NCI-H526 treated with DMSO at 0.1 percent for 48 hours (cell line): Measurements from ENCODE around the gene NEK6.

ENCODE experiments used
- DNase-seq: peaks from one replicate; lab custom pipeline; 2025; lab: John Stamatoyannopoulos, UW

Gene NEK6

DNA sequence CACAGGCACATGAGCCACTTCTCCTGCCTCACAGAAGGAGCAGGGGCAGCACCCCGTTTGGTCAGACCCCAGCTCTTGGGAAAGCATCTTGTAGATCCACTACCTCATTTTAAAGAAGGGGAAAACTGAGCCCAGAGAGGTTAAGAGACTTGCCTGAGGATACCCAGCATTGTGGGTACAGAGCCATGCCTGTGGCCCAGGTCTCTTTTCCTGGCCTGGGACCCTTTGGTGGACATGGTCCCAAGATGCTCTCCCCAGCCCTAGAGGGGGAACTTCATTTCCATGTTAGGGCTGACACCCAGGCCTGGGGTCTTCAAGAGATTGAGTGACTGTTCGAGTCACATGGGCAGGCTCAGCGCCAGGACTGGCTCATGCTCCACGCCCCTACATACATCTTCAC lies 64.2 kb downstream of the NEK6 start:
- DNase-seq, result no peak

DNA sequence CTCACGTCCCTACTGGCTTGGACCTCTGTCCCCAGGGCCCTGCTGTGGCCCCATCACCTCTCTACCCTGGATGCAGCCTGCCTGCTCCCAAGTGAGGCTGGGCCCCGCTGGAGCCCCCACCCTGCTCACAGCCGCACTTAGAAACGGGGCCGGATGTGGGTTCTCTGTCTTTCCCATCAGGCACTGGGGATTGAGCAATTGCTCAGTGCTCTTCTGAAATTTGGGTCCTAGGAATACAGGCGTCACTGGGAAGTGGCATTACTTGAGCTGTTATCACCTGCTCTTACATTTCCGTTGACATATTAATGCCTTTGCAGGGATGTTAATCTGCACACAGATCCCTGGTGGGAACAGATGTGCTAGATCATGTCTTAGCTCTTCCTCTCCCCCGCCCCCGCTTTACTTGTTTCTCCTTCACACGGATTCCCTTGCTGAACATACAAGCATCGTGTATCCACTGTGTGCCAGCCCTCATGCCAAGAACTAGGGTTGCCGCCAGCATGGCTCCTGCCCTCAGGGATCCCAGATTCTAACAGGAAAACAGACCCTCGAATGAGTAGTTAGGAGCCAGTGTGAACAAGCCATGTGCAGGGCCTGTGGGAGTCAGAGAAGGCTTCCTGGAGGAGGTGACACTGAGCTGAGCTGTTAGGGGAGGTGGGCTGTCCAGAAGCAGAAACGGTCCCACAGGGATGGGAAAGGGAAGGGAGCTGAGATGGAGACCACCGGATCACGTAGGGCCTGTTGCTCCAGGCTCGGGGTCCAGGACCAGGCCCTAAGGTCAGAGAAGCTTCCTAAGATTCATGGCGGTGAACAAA lies 65.1 kb downstream of the NEK6 start:
- DNase-seq, result no peak

DNA sequence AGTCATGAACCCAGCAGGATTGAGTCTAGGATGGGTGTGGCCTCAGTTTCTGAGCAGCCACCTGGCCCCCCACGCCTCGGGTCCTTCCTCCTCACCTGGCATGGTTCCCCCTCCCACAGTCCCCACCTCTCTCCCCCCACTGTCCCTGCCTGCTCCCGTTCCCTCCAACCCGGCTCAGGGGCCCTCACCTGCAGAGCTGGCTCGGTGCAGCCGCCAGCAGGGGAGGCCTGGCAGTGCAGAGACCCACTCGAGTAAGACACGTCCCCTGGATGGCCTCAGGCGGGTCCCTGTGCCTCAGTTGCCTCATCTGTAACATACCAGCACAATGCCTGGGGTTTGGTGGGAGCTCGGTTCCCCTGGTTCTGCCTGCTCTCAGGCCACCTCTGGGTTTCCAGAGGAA lies 66.2 kb downstream of the NEK6 start:
- no peak for DNase-seq

DNA sequence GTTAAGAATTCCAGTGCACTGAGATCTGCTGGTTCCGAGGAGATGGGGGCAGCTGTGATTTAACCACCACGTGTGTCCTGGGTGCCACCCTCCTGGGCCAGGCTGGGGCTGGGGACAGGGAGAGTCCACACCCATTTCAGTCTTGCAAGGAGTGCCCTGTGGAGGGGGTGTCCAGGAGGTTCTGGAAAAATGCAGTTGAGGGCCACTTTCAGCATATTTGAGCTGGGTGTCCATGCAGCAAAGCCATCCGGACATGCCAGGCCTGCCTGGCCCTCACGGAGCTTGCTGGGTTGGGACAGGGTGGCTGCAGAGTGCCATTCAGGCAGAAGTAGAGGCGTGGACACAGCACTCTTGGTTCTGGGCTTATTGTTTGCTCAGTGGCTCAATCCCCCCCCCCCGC lies 68.1 kb downstream of the NEK6 start:
- no peak for DNase-seq

DNA sequence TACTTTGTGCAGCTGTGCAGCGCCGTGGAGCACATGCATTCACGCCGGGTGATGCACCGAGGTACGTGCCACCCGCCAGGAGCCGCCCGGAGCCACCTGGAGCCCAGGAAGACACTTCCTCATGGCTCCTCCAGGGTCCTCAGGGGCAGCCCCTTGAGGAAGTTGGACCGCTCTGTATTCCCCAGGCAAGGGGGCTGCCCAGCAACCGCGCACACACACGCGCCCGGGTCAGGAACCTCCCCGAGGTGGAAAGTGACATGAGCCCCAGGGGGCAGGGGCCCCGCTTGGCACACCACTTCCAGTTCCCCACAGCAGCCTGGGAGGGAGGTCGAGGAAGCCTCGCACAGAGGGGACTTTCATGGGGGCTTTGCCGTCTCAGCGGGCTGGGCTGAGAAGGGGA lies 68.6 kb downstream of the NEK6 start:
- no peak for DNase-seq

DNA sequence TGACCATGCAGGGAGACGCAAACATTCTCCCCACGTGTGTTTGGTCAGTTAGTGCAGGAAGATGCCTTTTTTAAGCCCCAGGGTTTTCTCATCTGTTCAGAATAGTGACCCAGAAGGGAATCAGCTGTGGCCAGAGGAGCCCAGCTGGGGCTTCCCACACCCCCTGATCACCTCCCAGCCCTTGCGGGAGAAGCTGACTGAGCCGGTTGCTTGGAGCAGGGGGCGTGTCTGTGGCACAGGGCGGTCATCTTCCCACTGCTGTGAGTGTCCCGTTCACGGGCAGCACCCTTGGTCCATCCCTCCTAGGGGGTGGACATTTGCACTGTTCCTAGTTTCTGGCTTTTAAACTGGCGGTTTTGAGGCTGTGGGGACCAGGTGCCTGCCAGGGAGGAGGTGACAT lies 69.7 kb downstream of the NEK6 start:
- no peak for DNase-seq

DNA sequence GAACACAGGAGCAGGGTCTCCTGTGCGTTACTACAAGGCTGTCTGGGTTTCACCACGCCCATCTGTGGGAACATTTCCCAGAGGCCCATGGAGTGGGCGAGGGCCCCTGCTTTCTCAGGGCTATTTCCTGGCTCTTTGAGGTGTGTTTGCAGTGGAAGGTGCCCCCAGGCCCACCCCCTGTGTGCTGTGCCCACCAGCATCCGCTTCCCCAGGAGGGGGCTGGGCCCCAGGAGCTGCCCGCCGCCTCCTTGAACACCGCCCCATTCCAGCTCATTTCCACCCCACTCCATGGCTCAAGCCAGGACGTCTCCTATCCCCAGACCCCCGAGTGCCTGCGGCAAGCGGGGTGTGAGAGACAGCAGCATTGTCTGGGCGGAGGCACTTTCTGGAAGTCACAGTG lies 70.5 kb downstream of the NEK6 start:
- no peak for DNase-seq

DNA sequence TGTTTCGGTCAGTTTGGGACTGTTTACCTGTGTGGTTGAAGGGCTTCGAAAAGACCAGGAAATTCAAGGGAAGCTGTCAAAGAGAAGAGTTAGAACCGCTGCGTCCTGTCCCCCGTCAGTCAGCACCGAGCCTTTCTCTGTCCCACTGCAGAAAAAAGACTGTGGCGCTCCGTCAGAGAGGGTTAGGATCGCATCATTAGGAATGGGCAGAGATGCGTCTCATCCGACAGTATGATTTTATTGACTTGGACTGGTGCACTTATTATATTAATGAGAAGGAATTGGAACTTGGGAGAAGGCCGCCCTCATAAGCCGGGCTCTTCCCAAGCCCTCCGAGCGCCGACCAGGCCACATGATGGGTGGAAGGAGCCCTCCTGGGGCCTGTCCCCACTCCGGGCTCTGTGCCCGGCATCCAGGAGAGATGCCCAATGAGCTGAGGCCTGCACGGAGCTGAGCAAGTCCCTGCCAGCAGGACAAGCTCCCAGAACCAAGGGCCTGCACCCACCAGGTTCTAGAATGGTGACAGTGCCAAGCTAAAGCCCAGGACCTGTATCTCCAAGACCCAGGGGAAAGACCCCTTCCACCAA lies 71.5 kb downstream of the NEK6 start:
- no peak for DNase-seq

DNA sequence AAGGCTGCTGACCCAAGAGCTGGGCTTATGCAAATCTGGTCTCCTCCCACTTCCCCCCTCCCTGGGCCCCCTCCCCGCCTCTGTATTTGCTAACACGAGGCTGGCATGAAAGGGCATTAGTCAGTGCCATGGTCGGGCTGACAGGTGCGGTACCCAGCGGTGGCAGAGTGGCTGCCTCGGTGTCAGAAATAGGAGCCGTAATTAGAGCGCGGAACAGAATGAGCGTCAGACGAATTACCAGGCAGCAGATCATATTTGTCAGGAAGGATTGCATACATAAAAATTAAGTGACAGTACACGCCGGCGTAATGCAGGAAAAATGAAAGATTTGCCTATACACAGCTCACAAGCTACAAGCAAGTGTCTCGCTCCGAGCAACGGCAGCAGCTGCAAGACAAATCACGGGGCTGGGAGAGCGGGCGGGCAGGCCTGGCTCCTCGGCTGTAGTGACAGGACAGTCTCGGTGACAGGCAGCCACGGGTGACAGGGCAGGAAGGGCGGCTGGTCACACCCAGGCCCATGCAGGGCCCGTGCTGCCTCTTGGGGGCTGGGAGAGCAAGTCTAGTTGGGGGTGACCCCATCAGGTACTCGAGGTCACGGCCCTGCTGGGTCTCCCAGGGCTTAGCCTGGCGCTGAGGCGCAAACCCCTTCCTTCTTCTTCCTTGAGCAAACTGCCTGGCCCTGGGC lies 72.4 kb downstream of the NEK6 start:
- peak; percentile 18 for DNase-seq

DNA sequence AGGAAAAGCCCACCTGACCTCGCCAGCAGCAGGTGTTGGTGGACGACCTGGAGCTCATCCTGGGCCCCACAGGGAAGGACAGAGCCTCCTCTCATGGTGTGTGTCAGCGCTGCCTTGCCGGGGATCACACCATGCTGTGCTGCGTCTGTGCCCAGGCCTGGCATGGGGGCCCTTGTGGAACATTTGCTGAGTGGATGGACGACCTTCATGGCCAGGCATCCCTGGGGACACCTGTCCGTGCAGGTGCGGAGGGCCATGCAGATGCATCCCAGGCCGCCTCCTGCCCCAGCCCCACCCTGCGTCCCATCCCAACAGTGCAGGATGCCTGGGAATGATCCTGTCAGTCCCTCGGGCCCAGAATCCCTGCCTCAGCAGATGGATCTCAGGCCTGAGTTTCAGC lies 73.8 kb downstream of the NEK6 start:
- no peak for DNase-seq

DNA sequence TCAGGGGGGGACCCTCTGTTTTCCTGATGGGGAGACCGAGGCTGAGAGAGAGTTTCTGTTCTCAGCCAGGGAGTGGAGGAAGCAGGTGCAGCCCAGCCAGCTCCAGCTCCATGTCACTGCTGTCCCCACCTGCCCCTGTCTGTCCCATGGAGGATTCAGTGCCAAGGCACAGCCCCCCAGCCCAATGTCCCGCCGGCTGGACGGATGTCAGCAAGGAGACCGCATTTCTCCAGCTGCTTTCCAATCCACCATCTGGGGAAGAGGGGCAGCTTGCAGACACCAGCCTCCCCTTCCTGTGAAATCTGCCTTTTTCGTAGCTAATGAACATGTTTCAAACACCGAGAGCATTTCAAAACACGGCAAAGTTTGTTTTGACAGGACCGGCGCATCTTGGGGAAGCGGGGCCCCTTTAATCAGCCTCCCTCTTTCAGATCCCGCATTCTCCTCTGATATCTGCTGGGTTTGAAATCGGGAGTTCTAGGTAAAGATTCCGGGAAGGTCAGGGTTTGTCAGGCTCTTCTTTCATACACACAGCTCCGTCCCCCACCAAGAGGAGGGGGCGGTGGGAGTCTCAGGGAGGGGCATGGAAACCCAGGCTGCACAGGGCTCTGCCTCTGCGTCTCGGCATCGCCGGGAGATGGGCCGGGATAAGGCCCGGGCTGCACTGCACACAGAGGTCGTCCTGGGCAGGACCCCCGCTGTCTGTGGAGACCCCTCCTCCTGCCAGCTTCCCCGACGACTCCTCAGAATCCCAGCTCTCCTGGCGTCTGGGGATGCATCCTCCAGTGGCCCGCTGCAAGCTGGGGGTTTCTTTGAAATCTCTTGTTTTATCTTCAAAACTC lies 74.8 kb downstream of the NEK6 start:
- DNase-seq, result no peak

DNA sequence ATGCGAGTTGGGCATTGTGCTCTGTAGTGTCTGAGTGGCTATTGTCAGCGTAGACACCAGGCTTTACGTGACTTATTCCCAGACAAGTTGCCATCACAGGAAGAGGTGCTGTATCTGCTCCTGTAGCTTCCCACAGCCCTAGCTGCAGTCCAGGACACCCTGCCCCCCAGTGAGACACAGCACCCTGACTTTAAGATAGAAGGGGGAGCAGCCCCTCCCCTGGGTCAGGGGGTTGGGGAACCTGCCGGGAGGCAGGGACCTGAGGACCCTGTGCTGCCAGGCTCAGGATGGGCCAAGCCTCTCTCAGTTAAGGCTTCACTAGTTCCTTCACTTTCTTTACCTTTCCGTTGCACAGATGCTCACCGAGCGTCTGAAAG lies 75.4 kb downstream of the NEK6 start:
- DNase-seq, result no peak

DNA sequence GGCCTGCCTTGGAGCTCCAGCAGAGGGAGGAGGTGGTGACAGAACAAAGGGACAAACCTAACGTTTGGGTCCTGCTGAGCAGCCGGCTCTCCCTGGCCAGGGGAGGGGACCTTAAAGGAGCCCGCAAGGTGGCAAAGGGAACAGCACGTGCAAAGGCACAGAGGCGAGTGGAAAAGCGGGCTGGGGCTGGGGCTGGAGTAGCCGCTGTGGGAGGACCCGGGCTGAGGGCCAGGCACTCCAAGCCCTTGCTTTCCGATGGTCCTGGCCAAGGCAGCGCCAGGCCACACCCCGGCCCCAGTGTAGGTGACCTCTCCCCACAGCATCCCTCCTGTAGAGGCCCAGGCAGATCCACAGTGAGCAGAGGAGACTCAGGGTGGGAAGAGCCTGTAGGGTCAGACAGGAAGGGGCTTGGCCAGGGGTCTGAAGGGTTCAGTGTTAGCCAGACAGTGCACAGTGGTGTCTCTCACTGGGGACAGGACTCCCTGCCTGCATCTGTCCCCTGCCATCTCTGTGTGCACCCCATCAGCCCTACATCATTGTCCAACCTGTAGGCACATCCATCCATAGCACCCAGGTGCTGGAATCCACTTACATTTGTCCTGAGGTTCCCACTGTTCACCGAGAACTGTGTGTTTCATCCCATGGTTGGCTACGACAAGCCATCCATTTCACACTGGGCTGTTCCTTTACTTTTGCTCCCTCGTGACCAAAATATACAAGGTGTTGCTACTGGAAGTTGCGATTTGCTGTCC lies 77.0 kb downstream of the NEK6 start:
- no peak for DNase-seq

DNA sequence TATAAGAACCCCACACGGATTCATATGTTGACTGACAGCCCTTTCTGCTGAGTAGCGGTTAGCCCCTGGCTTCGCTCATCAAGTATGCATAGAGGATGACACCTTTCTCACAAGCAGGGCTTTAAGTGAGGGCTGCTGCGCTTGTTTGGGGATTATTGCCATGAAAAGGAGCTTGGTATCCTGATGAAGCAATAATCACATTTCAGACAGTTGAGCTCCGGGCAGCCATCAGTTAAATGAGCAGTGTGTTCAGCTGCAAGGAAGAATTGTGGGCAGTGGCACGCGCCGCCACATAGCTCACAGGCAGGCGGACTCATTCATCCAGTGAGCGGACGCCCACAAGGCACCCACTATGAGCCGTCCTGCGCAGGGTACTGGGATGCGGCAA lies 77.6 kb downstream of the NEK6 start:
- no peak for DNase-seq

DNA sequence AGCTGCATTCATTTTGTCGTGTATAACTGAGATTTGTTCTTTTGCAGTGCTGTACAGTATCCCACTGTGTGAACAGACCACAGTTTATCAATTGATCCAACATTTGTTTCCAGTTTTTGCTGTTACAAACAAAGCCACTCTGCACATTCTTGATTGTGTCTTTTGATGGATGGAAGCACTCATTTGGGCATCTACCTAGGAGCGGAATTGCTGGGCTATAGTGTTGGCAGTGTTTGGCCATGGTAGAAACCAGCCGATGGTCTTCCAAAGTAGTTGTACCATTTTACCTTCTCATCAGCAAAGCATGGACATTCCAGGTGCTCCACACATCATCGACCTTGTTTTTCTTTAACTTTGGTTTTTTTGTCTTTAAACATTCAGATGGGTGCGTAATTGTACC lies 79.8 kb downstream of the NEK6 start:
- no peak for DNase-seq

DNA sequence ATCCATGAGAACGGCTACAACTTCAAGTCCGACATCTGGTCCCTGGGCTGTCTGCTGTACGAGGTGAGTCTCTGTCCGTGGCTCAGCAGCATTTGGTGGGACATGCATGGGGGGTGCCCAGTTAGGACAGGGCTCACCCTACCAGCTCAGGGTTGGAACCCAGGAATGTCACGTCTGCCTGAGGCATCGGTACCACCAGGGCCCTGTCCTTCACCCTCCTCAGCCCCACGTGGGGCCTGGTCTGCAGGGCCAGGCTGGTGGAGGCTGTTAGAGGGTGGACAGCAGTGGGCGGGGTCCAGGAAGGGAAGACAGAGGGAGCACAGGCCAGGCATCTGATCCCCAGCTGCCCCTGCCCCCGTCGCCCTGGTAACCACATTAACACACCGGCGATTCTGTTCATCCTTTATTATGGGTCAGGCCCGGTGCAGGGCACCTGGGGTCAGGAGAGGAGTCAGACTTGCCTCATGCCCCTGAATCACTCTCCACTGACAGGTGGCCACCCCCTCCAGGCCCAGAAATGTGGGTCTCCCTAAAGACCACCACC lies 81.9 kb downstream of the NEK6 start:
- no peak for DNase-seq

DNA sequence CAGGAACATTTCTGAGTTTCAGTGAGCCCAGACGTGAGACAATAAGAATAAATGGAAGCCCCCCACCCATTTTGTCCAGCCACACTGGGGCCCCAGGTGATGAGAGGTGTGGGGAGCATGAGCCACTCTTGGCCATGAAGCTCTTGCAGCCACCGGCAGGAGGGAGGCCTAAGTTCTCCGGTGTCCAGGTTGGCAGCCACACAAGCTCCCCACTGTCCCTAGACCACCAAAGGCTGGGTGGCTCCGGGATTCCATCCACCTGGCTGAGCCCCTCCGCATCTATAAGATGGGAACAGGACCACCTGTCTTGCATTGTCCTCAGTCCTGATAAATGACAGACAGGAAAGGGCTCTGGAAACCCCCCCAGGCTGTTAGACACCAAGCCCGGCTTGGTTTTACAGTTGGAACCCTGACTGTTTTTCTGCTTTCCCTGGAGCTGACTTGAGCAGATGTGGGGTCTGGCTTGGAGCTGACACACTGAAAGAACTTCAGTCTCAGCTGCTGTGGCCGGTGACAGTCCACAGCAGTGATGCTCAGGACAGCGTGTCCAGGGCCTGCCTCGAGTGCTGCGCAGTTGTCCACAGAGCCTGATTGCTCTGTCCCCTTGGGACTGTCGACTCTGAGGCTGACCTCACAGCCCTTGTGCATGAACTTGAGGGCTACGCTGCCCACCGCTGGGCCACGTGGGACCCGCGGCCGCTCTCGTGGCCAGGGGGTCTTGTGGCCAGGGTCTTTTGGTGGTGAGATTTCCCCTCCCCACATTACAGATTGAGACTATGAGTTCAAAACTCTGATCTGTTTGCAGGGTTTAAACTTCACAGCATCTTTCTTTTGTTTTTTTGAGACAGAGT lies 82.7 kb downstream of the NEK6 start:
- no peak for DNase-seq

DNA sequence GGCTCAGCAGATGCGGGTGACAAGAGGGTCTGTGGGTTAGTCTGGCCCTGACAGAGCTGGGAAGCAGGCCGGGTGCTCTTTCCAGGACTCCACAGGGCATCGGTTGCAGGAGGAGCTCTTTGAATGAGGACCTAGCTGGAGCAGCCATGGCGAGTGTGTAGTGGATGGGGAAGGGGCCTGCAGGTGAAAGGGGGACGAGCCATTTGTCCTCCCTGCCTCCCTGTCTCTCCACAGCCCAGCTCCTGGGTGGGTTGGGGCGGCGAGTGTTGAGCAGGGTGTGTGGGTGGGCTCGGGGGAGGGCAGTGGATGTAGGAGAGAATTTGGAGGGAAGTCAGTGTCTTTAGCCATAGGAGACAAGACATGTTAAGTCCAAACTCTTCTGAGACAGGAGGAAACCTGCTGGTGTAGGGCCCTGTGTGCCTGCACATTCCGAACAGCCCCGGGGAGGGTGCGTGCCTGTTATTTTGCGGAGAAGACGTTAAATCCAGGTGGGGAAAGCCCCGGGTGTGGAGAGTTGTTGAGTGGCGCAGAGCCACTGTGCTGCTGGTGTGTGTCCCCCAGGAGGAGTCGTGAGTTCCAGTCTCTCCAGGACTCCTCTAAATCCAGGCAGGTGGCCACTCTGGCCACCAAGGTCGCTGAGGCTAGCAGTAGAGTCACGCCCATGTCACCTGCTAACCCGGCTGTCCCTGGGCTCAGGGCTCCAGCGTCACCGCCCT lies 83.9 kb downstream of the NEK6 start:
- DNase-seq, result no peak

DNA sequence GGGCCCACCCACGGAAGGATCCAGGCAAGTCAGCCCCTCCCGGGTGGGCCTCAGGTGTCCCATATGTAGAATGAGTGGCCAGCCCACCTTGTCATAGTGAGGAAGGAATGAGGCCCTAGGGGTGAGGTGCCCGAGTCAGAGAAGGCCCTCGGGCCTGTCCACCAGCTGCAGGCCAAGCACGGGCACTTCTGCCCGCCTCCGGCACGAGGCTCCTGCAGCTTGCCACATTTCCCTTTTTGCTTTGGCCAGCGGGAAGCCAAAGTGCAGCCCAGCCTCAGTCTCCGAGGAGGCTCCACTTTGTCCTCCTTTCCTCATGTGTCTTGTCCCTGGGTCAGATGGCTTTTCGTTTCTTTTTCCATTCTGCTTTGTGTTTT lies 84.6 kb downstream of the NEK6 start:
- DNase-seq, result no peak
